ENCODE data around the gene STXBP6. TPM values are rescaled to one million over a fixed set of nuclear protein-coding genes. Genes with fewer than 3 reads are reported as not detected.

STXBP6 gene
- total and polyA plus RNA-seq, 2 of the 13 experiments (the other 11 are each of a cell fraction or from before 2014, with no cell fraction given) = 35.3 to 42.8 TPM

- TF ChIP-seq ZNF207 (IDR thresholded peaks at IDR 0.05; ENCODE audit: borderline replicate concordance) = no peak
- TF ChIP-seq ZNF777 (CRISPR knock-in tag; IDR thresholded peaks at IDR 0.05) = no peak
- no peak for TF ChIP-seq ZNF709 (CRISPR knock-in tag; IDR thresholded peaks at IDR 0.05)
- TF ChIP-seq ZNF652 (CRISPR knock-in tag; IDR thresholded peaks at IDR 0.05; ENCODE audit: borderline replicate concordance, low read depth) = peak; percentile 50; the same call in 1 of the 2 replicates
- TF ChIP-seq U2AF2 (IDR thresholded peaks at IDR 0.05; ENCODE audit: low read depth, low read length) = no peak
- no peak for TF ChIP-seq HOXA9 (CRISPR knock-in tag; IDR thresholded peaks at IDR 0.05; ENCODE audit: borderline replicate concordance)
- TF ChIP-seq SAFB2 (CRISPR knock-in tag; IDR thresholded peaks at IDR 0.05; ENCODE audit: borderline replicate concordance, low read depth) = no peak
- TF ChIP-seq SRF (IDR thresholded peaks at IDR 0.05; ENCODE audit: low read depth, low read length) = no peak
- TF ChIP-seq ZNF816 (CRISPR knock-in tag; IDR thresholded peaks at IDR 0.05; ENCODE audit: borderline replicate concordance) = no peak
- TF ChIP-seq FOXA1 (IDR thresholded peaks at IDR 0.05) = no peak
- peak; percentile 13; the same call in 1 of the 2 replicates for TF ChIP-seq FOXA1 (CRISPR knock-in tag; IDR thresholded peaks at IDR 0.05)
- TF ChIP-seq ZHX1 (CRISPR knock-in tag; IDR thresholded peaks at IDR 0.05; ENCODE audit: low read depth) = no peak
- TF ChIP-seq MAFF (IDR thresholded peaks at IDR 0.05; ENCODE audit: low read depth, low read length) = no peak
- TF ChIP-seq NKX3-1 (CRISPR knock-in tag; IDR thresholded peaks at IDR 0.05) = no peak
- no peak for TF ChIP-seq HNRNPH1 (optimal IDR thresholded peaks at IDR 0.05; ENCODE audit: low read depth, low read length)
- TF ChIP-seq FOXK2 (IDR thresholded peaks at IDR 0.05) = no peak
- 0 out of 2 replicates have a peak, but pooled peaks have one; percentile 27 for TF ChIP-seq PITX1 (CRISPR knock-in tag; IDR thresholded peaks at IDR 0.05)
- no peak for TF ChIP-seq TFAP4 (IDR thresholded peaks at IDR 0.05; ENCODE audit: borderline replicate concordance, low read depth)
- no peak for TF ChIP-seq ZC3H13 (CRISPR knock-in tag; IDR thresholded peaks at IDR 0.05)
- no peak for TF ChIP-seq ISX (CRISPR knock-in tag; conservative IDR thresholded peaks at IDR 0.05)
- TF ChIP-seq TBL1XR1 (IDR thresholded peaks at IDR 0.05; ENCODE audit: borderline replicate concordance, low read length, partially characterized antibody) = no peak
- TF ChIP-seq ZNF235 (CRISPR knock-in tag; IDR thresholded peaks at IDR 0.05; ENCODE audit: borderline replicate concordance) = no peak
- no peak for TF ChIP-seq ZNF414 (CRISPR knock-in tag; IDR thresholded peaks at IDR 0.05)
- no peak for TF ChIP-seq ZNF747 (CRISPR knock-in tag; IDR thresholded peaks at IDR 0.05; ENCODE audit: borderline replicate concordance)
- TF ChIP-seq ZNF335 (CRISPR knock-in tag; IDR thresholded peaks at IDR 0.05) = peak; percentile 36; the same call in 1 of the 2 replicates
Observed at GRCh38 chr14:24978862-24979724, 70.9 kb downstream of the STXBP6 start (continued).

Data from HepG2 (cell line).